ENCODE data around the gene PITX1.

The PITX1 gene

DNA sequence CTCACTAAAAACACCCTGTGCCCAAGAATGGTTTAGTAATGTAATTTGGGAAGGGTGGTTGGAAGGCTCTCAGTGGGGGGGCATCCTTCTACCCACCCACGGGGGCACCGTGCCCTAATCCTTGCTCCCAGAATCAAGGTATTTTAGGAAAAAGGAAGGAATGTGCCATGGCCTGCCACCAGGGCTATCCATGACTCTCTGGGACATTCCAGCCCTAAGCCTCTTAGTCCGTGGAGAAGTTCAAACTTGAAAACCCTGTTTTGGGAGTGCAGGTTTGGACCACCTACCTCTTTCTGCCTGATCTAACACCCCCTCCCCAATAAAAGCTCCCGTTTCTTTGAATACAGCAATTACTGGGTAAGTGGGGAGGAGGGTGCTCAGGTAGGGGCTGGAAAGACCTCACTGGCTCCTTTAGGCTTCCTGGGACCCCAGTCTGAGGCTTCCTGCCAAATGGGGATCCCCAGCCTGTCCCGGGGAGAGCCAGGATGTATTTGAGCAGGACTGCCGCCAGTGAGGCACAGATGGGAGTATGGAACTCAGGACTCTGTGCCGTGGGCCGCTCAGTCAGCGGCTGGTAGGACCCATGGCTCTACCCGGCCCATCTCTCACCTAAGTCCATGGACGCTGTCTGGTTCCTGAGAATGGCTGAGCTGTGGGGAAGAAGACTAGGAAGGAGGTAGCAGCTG lies 3.6 kb upstream of the PITX1 start:
- no peak overlapping the region for H3K27ac ChIP-seq
- TF ChIP-seq ZFX (IDR thresholded peaks at IDR 0.05): no peak
- TF ChIP-seq, protein P1, sequence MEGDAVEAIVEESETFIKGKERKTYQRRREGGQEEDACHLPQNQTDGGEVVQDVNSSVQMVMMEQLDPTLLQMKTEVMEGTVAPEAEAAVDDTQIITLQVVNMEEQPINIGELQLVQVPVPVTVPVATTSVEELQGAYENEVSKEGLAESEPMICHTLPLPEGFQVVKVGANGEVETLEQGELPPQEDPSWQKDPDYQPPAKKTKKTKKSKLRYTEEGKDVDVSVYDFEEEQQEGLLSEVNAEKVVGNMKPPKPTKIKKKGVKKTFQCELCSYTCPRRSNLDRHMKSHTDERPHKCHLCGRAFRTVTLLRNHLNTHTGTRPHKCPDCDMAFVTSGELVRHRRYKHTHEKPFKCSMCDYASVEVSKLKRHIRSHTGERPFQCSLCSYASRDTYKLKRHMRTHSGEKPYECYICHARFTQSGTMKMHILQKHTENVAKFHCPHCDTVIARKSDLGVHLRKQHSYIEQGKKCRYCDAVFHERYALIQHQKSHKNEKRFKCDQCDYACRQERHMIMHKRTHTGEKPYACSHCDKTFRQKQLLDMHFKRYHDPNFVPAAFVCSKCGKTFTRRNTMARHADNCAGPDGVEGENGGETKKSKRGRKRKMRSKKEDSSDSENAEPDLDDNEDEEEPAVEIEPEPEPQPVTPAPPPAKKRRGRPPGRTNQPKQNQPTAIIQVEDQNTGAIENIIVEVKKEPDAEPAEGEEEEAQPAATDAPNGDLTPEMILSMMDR (conservative IDR thresholded peaks at IDR 0.05): no peak

DNA sequence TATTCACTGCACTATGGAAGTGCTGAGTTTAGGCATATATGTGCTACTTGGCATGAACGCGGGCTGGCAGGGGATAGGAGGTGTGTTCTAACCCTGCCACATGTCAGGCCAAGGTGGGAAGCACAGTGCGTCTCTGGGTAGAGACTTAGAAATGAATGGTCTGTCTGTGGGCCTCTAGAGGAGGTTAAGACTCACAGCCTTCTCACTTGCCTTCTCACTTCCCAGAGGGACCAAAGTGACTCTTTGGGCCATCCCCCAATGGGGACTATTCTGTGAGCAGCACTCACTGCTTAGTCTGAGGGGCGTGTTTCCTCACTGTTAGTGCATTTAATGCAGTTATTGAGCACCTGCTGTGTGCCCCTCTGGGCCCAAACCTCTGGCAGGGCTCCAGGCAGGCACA lies 2.4 kb upstream of the PITX1 start:
- peak overlapping the region; percentile 93; the same call in 1 of the 2 replicates for H3K27ac ChIP-seq
- TF ChIP-seq ZFX (IDR thresholded peaks at IDR 0.05): no peak
- TF ChIP-seq, protein P1 (conservative IDR thresholded peaks at IDR 0.05): no peak

DNA sequence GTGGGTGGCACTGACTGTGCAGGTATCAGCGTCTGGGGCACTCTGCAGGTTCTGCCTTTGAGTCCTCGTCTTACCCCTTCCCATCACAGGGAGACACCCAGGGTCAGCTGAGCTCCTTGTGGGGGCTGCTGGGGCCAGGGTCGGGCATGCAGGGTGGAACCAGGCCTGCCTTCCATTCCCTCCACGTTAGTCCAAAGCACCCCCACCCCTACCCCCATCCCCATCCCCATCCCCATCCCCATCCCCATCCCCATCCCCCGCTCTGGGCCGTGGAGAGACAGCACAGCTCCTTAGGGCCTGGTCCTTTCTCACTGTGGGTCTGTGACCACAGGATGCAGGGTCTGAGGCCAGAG lies 1.6 kb upstream of the PITX1 start:
- peak overlapping the region; percentile 93 for H3K27ac ChIP-seq
- TF ChIP-seq, protein P1 (conservative IDR thresholded peaks at IDR 0.05): no peak
- no peak for TF ChIP-seq ZFX (IDR thresholded peaks at IDR 0.05)

- H3K27ac ChIP-seq: peak overlapping the region; percentile 93
Observed at GRCh38 chr5:135034963-135035677, 1.1 kb upstream of the PITX1 start.

DNA sequence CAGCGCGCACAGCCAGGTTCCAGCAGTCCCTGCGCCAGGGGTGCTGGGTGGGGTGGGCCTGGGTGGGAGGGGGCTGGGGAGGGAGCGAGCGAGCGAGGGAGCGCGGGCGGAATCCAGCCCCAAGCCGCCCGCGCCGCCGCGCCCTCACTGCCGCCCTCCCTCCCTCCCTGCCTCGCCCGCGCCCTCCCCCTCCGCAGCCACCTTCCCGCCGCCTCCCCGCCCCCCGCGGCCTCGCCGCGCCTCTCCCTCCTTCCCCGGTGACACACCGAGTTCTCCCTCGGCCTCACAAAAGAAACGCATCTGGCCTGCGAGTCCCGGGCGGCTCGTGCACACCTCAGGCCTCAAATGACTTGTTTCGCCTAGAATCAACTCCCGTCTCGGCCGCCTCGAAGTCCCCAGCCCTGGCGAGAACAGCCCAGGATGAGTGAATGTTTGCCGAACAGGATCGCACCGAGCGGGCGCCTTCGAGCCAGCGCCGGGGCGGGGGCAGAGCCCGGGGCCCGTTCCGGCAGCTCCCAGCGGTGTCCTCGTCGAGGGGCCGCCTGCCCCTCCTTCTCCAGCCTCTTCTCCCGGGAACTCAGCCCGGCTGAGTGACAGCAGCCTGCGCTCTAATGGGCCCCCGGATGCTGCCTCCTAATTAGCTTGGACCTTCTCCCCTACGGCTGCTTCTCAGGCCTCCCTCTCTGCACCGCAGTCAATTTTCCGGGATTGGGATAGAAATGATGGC lies 371 bp upstream of the PITX1 start:
- peak overlapping the region; percentile 93 for H3K27ac ChIP-seq
- TF ChIP-seq, protein P1 (conservative IDR thresholded peaks at IDR 0.05): no peak
- TF ChIP-seq ZFX (IDR thresholded peaks at IDR 0.05): no peak

More at GRCh38 chr5:135034963-135035677, 1.1 kb upstream of the PITX1 start:
- TF ChIP-seq ZFX (IDR thresholded peaks at IDR 0.05): peak; percentile 83
- TF ChIP-seq, protein P1 (conservative IDR thresholded peaks at IDR 0.05): no peak

- TF ChIP-seq ZFX (IDR thresholded peaks at IDR 0.05): peak; percentile 58
- TF ChIP-seq, protein P1 (conservative IDR thresholded peaks at IDR 0.05): no peak
- peak overlapping the region; percentile 93 for H3K27ac ChIP-seq
Observed at GRCh38 chr5:135032999-135033861, 798 bp downstream of the PITX1 start.
